AG04449 (cell line): ENCODE measurements around the gene PRKD1.

Source experiments
- CTCF ChIA-PET: fragments of 350-600 bp; formaldehyde crosslinking; extraction: SDS; loops from one replicate; lab custom pipeline; 2021; ENCODE audit warnings: antibody characterized with exemption; lab: Yijun Ruan, JAX
- POLR2A ChIA-PET: fragments of 400-600, 350-600 bp; formaldehyde crosslinking; extraction: SDS; loops from one replicate; lab custom pipeline; 2020; ENCODE audit warnings: antibody characterized with exemption, inconsistent platforms; lab: Yijun Ruan, JAX
- DNase-seq: peaks from one replicate; pipeline ENCODE4 v3.0.0-alpha.2; 2010; ENCODE audit warnings: low read depth, low spot score
- H3K4me3 ChIP-seq: 2 replicates; pipeline ENCODE4 v1.5.1; 2011; ENCODE audit warnings: low read depth, mild to moderate bottlenecking, control low read depth, low read length
- CTCF ChIP-seq: IDR thresholded peaks from one replicate; pipeline ENCODE4 v1.5.1; 2011; ENCODE audit warnings: mild to moderate bottlenecking, moderate library complexity, low read length, control low read depth, inconsistent platforms; ENCODE audit not compliant: insufficient read depth; ENCODE audit errors: missing control alignments

PRKD1 gene

GRCh38 chr14:29601616-29602015 lies 326.0 kb downstream of the PRKD1 start:
- DNase-seq: no peak
- TF ChIP-seq CTCF: no peak
- CTCF ChIA-PET: no interaction called here
- POLR2A ChIA-PET: no interaction called here
- H3K4me3 ChIP-seq: no peak overlapping the region

DNA sequence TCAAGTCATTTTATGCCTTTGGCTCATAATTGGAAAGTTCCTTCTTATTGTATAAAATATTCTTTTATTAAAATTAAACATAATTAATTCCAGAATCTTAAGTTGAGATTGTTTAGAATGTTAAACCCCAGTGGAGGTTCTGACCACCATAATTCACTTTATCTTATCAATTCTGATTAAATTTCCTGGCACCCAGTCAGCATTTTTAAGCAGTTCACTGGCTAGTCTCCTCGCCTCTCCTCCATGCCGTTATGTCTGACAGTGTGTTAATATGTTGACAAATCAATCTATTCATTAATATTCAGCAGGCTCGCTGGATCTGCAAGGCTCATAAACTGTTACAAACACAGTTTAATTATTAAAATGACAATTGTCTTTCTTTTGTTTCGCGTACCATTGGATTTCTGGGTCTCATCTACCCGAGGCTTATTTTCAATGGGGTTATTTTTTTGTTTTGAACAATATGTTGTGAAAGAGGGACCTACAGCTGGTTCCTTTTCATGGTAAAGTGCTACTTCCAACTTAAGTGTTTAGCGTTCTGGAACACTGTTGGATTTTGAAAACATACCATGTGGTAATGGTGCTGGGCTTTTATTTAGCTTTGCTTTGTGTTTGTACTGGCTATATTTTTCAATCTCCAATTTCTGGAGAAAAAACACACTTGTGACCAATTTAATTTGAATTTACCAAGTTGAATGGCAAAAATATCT lies 339.7 kb downstream of the PRKD1 start:
- POLR2A ChIA-PET: no interaction called here

GRCh38 chr14:29587046-29587445 lies 340.6 kb downstream of the PRKD1 start:
- ChIA-PET POLR2A (no interaction called here), CTCF (no interaction called here)
- H3K4me3 ChIP-seq: no peak overlapping the region
- no peak for TF ChIP-seq CTCF
- DNase-seq: no peak

More for the DNA sequence above, 339.7 kb downstream of the PRKD1 start:
- H3K4me3 ChIP-seq: no peak overlapping the region
- no peak for TF ChIP-seq CTCF
- CTCF ChIA-PET: no interaction called here
- DNase-seq: no peak

- DNase-seq: peak; percentile 52
- ChIA-PET POLR2A (no interaction called here), CTCF (no interaction called here)
- H3K4me3 ChIP-seq: no peak overlapping the region
- no peak for TF ChIP-seq CTCF
Measured at GRCh38 chr14:29584992-29585391, 342.7 kb downstream of the PRKD1 start.

- H3K4me3 ChIP-seq: no peak overlapping the region
- ChIA-PET POLR2A (no interaction called here), CTCF (no interaction called here)
- no peak for TF ChIP-seq CTCF
- no peak for DNase-seq
Measured at GRCh38 chr14:29580763-29581162, 346.9 kb downstream of the PRKD1 start.

DNA sequence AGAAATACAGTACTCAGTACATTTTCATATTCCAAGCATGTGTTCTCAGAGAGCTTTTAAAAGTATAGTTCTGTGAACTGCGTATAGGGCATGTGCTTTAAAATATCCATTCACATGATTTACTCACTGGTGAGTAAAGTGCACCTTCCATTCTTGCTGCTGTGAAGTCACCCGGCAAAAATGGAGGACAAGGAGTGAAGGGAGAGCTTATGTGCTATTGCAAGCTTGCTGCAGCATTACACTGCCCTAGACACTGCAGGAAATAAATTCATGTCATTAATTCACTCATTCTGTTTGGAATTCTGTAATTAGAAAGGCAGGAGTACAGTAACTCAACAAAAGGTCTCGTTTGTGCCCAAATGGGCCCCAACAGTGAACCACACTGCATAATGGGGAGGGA lies 347.8 kb downstream of the PRKD1 start:
- CTCF ChIA-PET: no interaction called here

More for the DNA sequence above, 347.8 kb downstream of the PRKD1 start:
- POLR2A ChIA-PET: no interaction called here
- H3K4me3 ChIP-seq: no peak overlapping the region
- no peak for TF ChIP-seq CTCF
- DNase-seq: no peak
